GM18951 (cell line): Measurements from ENCODE around the gene STK39.

Experiments used
- POLR2A ChIP-seq: IDR thresholded peaks from 4 replicates; pipeline ENCODE4 v1.6.1; 2011; ENCODE audit warnings: mild to moderate bottlenecking; ENCODE audit not compliant: insufficient read length, insufficient read depth; ENCODE audit errors: extremely low read depth
- in situ Hi-C: fragments of 300-500 bp; cut with MboI; formaldehyde crosslinking; loops from one replicate; pipeline ENCODE4 v1.12.0; 2022; ENCODE audit warnings: low sequenced_read_pairs, mixed read lengths, inconsistent platforms; ENCODE audit not compliant: unreplicated experiment

STK39 gene

GRCh38 chr2:167914969-167915368, 332.4 kb downstream of the STK39 start:
- in situ Hi-C loops, result no loop called here
- TF ChIP-seq POLR2A, result no peak

GRCh38 chr2:167908786-167909185, 338.6 kb downstream of the STK39 start:
- in situ Hi-C loops, result no loop called here
- TF ChIP-seq POLR2A, result no peak

GRCh38 chr2:167905668-167906067, 341.7 kb downstream of the STK39 start:
- TF ChIP-seq POLR2A, result no peak
- in situ Hi-C loops, result no loop called here
